WERI-Rb-1 (cell line): ENCODE data around the gene ZNF629.

Experiments used
- DNase-seq: peaks from one replicate; pipeline ENCODE4 v3.0.0-alpha.2; 2020
- H3K27ac ChIP-seq: fragments of 250-450 bp; sonication (Bioruptor Pico); 2 replicates; pipeline ENCODE4 v1.5.1; 2020; ENCODE audit warnings: mild to moderate bottlenecking, moderate library complexity
- H3K27me3 ChIP-seq: fragments of 250-450 bp; sonication (Bioruptor Pico); 2 replicates; pipeline ENCODE4 v1.5.1; 2021; ENCODE audit warnings: mild to moderate bottlenecking, low read depth, moderate library complexity; ENCODE audit not compliant: insufficient read depth, severe bottlenecking
- H3K36me3 ChIP-seq: fragments of 250-450 bp; sonication (Bioruptor Pico); 2 replicates; pipeline ENCODE4 v1.5.1; 2020; ENCODE audit warnings: mild to moderate bottlenecking, moderate library complexity
- H3K4me3 ChIP-seq: 2 replicates; pipeline ENCODE4 v1.5.1; 2011; ENCODE audit warnings: low read depth, mild to moderate bottlenecking, control low read depth, low read length
- H3K9me3 ChIP-seq: fragments of 250-450 bp; sonication (Bioruptor Pico); 2 replicates; pipeline ENCODE4 v1.5.1; 2021; ENCODE audit warnings: mild to moderate bottlenecking, moderate library complexity; ENCODE audit not compliant: severe bottlenecking
- TF ChIP-seq, protein P1 (sequence below): IDR thresholded peaks from 2 replicates; pipeline ENCODE4 v1.5.1; 2011; ENCODE audit warnings: low read depth, mild to moderate bottlenecking, control low read depth, inconsistent platforms, low read length

The ZNF629 gene

DNA sequence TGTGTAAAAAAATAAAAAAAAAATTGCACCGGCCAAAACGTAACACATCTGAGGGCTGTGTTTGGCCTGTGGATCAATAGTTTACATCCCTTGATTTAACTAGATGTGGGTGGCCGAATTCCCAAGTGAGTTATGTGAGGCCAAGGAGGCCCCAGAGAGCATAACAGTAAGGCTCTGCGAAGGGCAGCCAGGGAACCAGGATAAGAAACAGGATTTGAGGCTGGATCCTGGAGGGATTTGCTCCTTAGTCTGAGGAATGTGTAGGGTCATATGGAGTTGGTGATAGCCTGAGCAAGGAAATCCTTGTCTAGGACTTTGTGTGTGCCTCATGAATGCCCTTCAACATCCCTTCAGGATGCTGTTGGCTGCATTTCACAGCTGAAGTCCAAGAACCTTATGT lies 36.8 kb downstream of the ZNF629 start:
- no peak for DNase-seq
- TF ChIP-seq, protein P1, sequence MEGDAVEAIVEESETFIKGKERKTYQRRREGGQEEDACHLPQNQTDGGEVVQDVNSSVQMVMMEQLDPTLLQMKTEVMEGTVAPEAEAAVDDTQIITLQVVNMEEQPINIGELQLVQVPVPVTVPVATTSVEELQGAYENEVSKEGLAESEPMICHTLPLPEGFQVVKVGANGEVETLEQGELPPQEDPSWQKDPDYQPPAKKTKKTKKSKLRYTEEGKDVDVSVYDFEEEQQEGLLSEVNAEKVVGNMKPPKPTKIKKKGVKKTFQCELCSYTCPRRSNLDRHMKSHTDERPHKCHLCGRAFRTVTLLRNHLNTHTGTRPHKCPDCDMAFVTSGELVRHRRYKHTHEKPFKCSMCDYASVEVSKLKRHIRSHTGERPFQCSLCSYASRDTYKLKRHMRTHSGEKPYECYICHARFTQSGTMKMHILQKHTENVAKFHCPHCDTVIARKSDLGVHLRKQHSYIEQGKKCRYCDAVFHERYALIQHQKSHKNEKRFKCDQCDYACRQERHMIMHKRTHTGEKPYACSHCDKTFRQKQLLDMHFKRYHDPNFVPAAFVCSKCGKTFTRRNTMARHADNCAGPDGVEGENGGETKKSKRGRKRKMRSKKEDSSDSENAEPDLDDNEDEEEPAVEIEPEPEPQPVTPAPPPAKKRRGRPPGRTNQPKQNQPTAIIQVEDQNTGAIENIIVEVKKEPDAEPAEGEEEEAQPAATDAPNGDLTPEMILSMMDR = no peak
- Histone ChIP-seq H3K36me3 (peaks cover 59% of the 10 kb centered on the region), H3K4me3 (no peak overlapping the region), H3K9me3 (no peaks in the 10 kb centered on the region), H3K27me3 (no peaks in the 10 kb centered on the region), H3K27ac (no peak overlapping the region)

DNA sequence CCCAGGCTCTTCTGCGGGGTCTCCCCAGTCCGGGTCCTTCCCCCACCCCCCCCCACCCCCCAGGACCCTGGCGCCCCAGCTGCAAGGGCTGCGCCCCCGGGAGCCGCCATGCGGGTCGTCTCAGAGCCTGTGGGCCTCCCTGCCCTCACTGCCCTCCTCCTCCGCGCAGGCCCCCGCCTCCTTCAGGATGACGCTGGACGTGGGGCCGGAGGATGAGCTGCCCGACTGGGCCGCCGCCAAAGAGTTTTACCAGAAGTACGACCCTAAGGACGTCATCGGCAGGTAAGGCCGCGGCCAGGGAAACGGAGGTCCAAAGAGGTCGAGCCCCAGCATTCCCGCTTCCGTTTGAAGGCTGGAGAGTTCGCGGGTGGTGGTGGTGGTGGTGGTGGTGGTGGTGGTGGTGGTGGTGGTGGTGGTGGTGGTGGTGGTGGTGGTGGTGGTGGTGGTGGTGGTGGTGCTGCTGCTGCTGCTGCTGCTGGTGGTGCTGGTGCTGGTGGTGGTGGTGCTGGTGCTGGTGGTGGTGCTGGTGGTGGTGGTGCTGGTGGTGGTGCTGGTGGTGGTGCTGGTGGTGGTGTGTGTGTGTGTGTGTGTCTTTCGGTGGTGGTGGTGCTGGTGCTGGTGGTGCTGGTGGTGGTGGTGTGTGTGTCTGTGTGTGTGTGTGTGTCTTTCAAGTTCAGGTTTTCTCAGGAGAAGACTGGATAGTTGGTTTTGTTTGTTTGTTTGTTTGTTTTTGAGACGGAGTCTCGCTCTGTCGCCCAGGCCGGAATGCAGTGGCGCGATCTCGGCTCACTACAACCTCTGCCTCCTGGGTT lies 38.2 kb downstream of the ZNF629 start:
- peak; percentile 55 for DNase-seq
- Histone ChIP-seq H3K9me3 (no peaks in the 10 kb centered on the region), H3K27me3 (no peaks in the 10 kb centered on the region), H3K27ac (peak overlapping the region; percentile 77), H3K36me3 (peaks cover 57% of the 10 kb centered on the region), H3K4me3 (peak overlapping the region; percentile 68)
- TF ChIP-seq, protein P1 = no peak

DNA sequence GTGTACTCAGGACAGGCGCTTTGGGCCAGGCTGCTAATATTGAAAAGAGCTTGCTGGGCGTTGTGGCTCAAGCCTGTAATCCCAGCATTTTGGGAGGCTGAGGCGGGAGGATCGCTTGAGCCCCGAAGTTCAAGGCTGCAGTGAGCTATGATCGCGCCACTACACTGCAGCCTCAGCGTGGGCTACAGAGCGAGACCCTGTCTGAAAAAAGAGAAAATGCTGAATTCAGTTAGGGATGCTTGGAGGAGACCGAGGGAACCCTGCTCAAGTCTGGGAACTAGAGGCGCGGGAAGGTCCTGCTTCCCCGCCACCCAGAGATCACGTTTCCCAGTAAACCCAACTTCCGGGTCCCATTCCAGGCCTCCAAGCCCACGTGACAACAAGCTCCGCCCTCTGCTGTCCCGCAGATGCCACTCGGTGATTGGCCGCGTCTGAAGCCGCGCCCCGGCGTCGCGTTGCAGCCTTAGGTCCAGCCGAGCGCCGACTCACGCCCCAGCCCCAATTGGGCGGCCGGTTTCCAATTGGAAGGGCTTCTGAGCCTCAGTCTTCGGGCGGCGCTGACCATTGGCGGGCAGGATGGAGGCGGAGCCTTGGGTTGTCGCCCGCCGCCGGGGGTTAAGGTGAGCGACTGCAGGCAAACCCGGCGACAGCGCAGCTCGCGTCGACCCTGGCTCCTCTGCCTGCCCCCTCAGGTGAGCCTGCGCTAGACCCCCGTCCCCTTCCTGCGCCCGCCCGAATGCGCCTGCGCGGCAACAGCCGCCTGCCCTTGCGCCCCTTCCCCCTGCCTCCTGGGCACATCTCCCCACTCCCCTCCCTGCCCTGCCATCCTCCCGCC lies 39.0 kb downstream of the ZNF629 start, which contains the start of gene PHKG2:
Gene PHKG2 (plus strand): TSS at position 627 of the 835 bp plus-strand sequence. CDS start 396 bp downstream, outside the sequence.
- H3K36me3 ChIP-seq = peaks cover 54% of the 10 kb centered on the region
- TF ChIP-seq, protein P1 = no peak
- H3K9me3 ChIP-seq = no peaks in the 10 kb centered on the region
- H3K4me3 ChIP-seq = peak within 1 kb of the TSS; percentile 68
- H3K27ac ChIP-seq = peak within 1 kb of the TSS; percentile 82
- no peaks in the 10 kb centered on the region for H3K27me3 ChIP-seq
- peak; percentile 99 for DNase-seq

DNA sequence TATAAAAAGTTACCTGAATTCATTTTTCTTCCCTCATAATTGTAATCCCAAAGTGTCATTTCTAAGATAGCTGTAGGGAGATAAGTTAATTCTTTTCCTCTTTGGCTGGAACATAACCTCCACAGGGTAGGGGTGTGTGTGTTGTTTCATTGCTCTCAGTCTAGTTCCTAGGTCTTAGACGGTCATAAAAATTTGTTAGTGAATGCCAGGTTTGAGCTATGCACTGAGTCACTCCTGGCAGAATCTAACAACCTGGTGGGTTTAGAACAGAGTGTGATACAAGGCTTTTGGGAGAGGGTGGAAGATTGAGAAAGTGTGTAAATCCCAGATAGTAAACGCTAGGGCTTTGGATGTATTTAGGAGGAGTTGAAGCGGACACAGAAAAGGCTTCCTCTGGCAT lies 39.7 kb downstream of the ZNF629 start:
- DNase-seq = no peak
- Histone ChIP-seq H3K9me3 (no peaks in the 10 kb centered on the region), H3K27me3 (no peaks in the 10 kb centered on the region), H3K4me3 (peak overlapping the region; percentile 68), H3K27ac (peak overlapping the region; percentile 82), H3K36me3 (peaks cover 50% of the 10 kb centered on the region)
- TF ChIP-seq, protein P1 = no peak

DNA sequence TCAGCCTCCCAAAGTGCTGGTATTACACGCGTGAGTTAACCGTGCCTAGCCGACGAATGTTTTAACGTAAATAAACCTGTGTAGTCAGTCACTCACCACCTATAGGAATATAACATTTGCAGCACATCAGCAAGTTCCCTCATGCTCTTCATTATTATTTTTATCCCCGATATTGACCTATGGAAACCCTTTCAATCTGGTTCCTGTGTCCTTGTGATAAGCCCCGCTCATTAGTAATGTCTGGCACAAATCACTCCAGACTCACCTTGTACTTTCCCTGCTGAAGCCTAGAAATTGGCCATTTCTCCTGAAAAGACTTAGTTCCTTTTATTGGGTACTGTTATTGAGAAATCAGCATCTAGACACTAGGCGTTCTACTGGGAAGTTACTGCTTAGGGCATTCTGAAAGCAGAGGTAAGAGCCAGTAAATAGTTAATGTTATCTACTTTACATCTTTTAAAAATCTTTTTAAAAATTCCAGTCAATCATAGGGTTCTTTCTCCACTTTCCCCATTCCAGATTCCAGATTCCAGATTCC lies 40.3 kb downstream of the ZNF629 start:
- Histone ChIP-seq H3K4me3 (no peak overlapping the region), H3K27ac (no peak overlapping the region; the same call in 1 of the 2 replicates), H3K9me3 (no peaks in the 10 kb centered on the region), H3K36me3 (peaks cover 52% of the 10 kb centered on the region), H3K27me3 (no peaks in the 10 kb centered on the region)
- no peak for DNase-seq
- TF ChIP-seq, protein P1 = no peak
